NCI-H2196 (cell line): ENCODE measurements around the gene SMPD1.
"Not testable (repeated sequence)": the region's sequence is repeated elsewhere in the genome, so short reads cannot be mapped to it uniquely, and the experiment has no call there.

ENCODE experiments used
- DNase-seq: peaks from one replicate; lab custom pipeline; 2025; ENCODE audit not compliant: unreplicated experiment; lab: John Stamatoyannopoulos, UW

SMPD1 gene

GRCh38 chr11:6388748-6389147, 1.5 kb upstream of the SMPD1 start:
- no peak for DNase-seq

- DNase-seq, result no peak
Observed at GRCh38 chr11:6390718-6391469, 620 bp downstream of the SMPD1 start.

- no peak for DNase-seq
Observed at GRCh38 chr11:6391537-6392134, 1.4 kb downstream of the SMPD1 start.

GRCh38 chr11:6392251-6392650, 2.0 kb downstream of the SMPD1 start:
- not testable (repeated sequence) for DNase-seq

GRCh38 chr11:6393989-6394670, 3.9 kb downstream of the SMPD1 start:
- no peak for DNase-seq

- no peak for DNase-seq
Observed at GRCh38 chr11:6395470-6396060, 5.3 kb downstream of the SMPD1 start.

- DNase-seq, result no peak
Observed at GRCh38 chr11:6397156-6397555, 6.9 kb downstream of the SMPD1 start.

GRCh38 chr11:6397636-6398035, 7.4 kb downstream of the SMPD1 start:
- no peak for DNase-seq

GRCh38 chr11:6400431-6401345, 10.4 kb downstream of the SMPD1 start:
- DNase-seq, result no peak

GRCh38 chr11:6401464-6401863, 11.2 kb downstream of the SMPD1 start:
- DNase-seq, result no peak

- no peak for DNase-seq
Observed at GRCh38 chr11:6402061-6402470, 11.8 kb downstream of the SMPD1 start.

- DNase-seq, result no peak
Observed at GRCh38 chr11:6402561-6402981, 12.3 kb downstream of the SMPD1 start.

GRCh38 chr11:6403539-6403938, 13.3 kb downstream of the SMPD1 start:
- DNase-seq, result no peak

GRCh38 chr11:6404342-6405051, 14.2 kb downstream of the SMPD1 start:
- no peak for DNase-seq

- DNase-seq, result no peak
Observed at GRCh38 chr11:6405052-6405667, 14.9 kb downstream of the SMPD1 start.

- no peak for DNase-seq
Observed at GRCh38 chr11:6405846-6406245, 15.6 kb downstream of the SMPD1 start.

GRCh38 chr11:6406370-6406769, 16.1 kb downstream of the SMPD1 start:
- DNase-seq, result no peak

GRCh38 chr11:6410695-6411430, 20.6 kb downstream of the SMPD1 start:
- no peak for DNase-seq

GRCh38 chr11:6411594-6412031, 21.3 kb downstream of the SMPD1 start:
- no peak for DNase-seq
